Measurements from ENCODE around the gene DSN1. TPM values are rescaled to one million over a fixed set of nuclear protein-coding genes. Genes with fewer than 3 reads are reported as not detected.

DSN1 gene
- total and polyA plus RNA-seq, 10 of the 15 experiments (the other 5 are each of a cell fraction or from before 2014, with no cell fraction given), result 15.3 to 33.1 (median 21.7) TPM

- TF ChIP-seq HSF1 (IDR thresholded peaks at IDR 0.05; ENCODE audit: low read depth, low read length), result no peak
- TF ChIP-seq SMC3 (IDR thresholded peaks at IDR 0.05; ENCODE audit: borderline replicate concordance, low read length), result peak; percentile 32; the same call in 1 of the 2 replicates
Measured at GRCh38 chr20:36717657-36718056, 55.9 kb downstream of the DSN1 start (continued).

- RAD21 ChIA-PET (ENCODE audit: unreplicated experiment), result no interaction called here
- no peak overlapping the region for H3K9ac ChIP-seq (ENCODE audit: control insufficient read depth, insufficient read depth, low read length)
- intact Hi-C loops (cut with micrococcal nuclease; ENCODE audit: unreplicated experiment), result no loop called here
- ATAC-seq (no peak), DNase-seq (ENCODE audit: low read depth, low spot score) (no peak), FAIRE-seq (no peak)
- SMC1A ChIA-PET (ENCODE audit: uncharacterized antibody, unreplicated experiment), result interaction anchor here (0.6 to 1.7 kb wide), 7 partner anchors 17 to 217 kb away, joined by 3 to 4 read pairs (median 3); no protein-coding TSS in a partner anchor
- no peak overlapping the region for H3K27ac ChIP-seq (ENCODE audit: control insufficient read depth, insufficient read depth)
- H4K20me1 ChIP-seq (ENCODE audit: control insufficient read depth, insufficient read depth), result no peaks in the 10 kb centered on the region
- no peaks in the 10 kb centered on the region for H3K79me2 ChIP-seq (ENCODE audit: control insufficient read depth, insufficient read depth, low read length)
- H2AFZ ChIP-seq (ENCODE audit: control insufficient read depth, low read depth, low read length), result no peak overlapping the region
- H3K4me2 ChIP-seq (ENCODE audit: control insufficient read depth, insufficient read depth), result no peak overlapping the region
- POLR2A ChIA-PET, result no interaction called here
- TF ChIP-seq BHLHE40 (IDR thresholded peaks at IDR 0.05; ENCODE audit: borderline replicate concordance in 1 of 2, low read depth in 2 of 2, low read length in 1 of 2) (no peak), CTCF (IDR thresholded peaks at IDR 0.05 in 2 of 3, conservative IDR thresholded peaks at IDR 0.05 in 1 of 3; ENCODE audit: control insufficient read depth in 2 of 3, extremely low read depth in 1 of 3, insufficient read depth in 1 of 3, low read depth in 3 of 3, low read length in 3 of 3) (no peak), STAT1 (conservative IDR thresholded peaks at IDR 0.05) (no peak), SREBF2 (IDR thresholded peaks at IDR 0.05; ENCODE audit: low read length) (no peak), HSF1 (IDR thresholded peaks at IDR 0.05; ENCODE audit: low read depth, low read length) (no peak), PKNOX1 (IDR thresholded peaks at IDR 0.05) (no peak), USF1 (IDR thresholded peaks at IDR 0.05; ENCODE audit: borderline replicate concordance, extremely low read length, insufficient read depth, low read depth, low read length) (no peak), PAX8 (IDR thresholded peaks at IDR 0.05) (no peak)
- H3K9me3 ChIP-seq (replicated peaks; ENCODE audit: control insufficient read depth, insufficient read depth, low read length), result no peaks in the 10 kb centered on the region
- in situ Hi-C loops (cut with MboI), result no loop called here
- H3K36me3 ChIP-seq (ENCODE audit: control insufficient read depth in 2 of 2, insufficient read depth in 2 of 2, low read length in 1 of 2), result no peaks in the 10 kb centered on the region; a peak in 2 of 4 replicates
- H3K27me3 ChIP-seq (replicated peaks in 1 of 2; ENCODE audit: control insufficient read depth in 2 of 2, insufficient read depth in 2 of 2, low read length in 1 of 2), result no peaks in the 10 kb centered on the region
- H3K4me1 ChIP-seq (ENCODE audit: control insufficient read depth, insufficient read depth, low read length), result no peaks in the 10 kb centered on the region
- CTCF ChIA-PET, result interaction anchor here (0.7 to 1.6 kb wide), 5 partner anchors 19 to 176 kb away, joined by 3 to 6 read pairs (median 4); a partner anchor contains a TSS
- no TSS peak for BruUV-seq (replicated peaks)
- no peak overlapping the region for H3K4me3 ChIP-seq
- WGBS (ENCODE audit: insufficient coverage, insufficient replicate concordance, low lambda C conversion rate, missing lambda C conversion rate), result 82% methylated on average over 3 of the region's 3 CpGs
Measured at GRCh38 chr20:36717021-36717420, 56.5 kb downstream of the DSN1 start.
